GM21737 (cell line): Measurements from ENCODE around the gene SDK1.
"Not testable (repeated sequence)": the region's sequence is repeated elsewhere in the genome, so short reads cannot be mapped to it uniquely, and the experiment has no call there.

ENCODE experiments used
- ATAC-seq: cut with Tn5 transposase; IDR thresholded peaks from one replicate; pipeline ENCODE4 v1.9.1; 2021; ENCODE audit warnings: mild to moderate bottlenecking, moderate library complexity; ENCODE audit not compliant: unreplicated experiment

Gene SDK1

DNA sequence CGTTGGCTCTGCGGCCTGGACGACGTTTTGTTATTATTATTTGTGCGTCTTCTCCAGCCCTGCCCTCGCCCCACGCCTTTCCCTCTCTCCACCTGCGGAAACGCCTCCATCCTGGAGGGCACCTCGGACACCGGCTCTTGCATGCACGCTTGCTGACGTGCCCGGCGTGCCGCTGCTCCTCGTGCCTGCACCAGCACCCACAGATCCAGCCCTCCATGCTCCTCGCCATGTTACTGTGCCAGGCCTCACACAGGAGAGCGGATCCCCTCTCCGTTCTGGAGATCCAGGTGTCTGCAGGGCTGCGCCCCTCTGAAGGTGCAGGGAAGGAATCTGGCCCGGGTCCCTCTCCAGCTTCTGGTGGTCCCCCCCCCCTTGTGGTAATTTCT is 1007.1 kb downstream of the SDK1 start:
- no peak for ATAC-seq

DNA sequence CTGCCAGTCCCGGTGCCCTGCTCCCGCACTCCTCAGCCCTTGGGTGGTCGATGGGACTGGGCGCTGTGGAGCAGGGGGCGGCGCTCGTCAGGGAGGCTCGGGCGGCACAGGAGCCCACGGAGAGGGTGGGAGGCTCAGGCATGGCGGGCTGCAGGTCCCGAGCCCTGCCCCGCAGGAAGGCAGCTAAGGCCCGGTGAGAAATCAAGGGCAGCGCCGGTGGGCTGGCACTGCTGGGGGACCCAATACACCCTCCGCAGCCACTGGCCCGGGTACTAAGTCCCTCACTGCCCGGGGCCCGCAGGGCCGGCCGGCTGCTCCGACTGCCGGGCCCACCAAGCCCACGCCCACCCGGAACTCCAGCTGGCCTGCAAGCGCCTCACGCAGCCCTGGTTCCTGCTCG is 1012.9 kb downstream of the SDK1 start:
- ATAC-seq = not testable (repeated sequence)

DNA sequence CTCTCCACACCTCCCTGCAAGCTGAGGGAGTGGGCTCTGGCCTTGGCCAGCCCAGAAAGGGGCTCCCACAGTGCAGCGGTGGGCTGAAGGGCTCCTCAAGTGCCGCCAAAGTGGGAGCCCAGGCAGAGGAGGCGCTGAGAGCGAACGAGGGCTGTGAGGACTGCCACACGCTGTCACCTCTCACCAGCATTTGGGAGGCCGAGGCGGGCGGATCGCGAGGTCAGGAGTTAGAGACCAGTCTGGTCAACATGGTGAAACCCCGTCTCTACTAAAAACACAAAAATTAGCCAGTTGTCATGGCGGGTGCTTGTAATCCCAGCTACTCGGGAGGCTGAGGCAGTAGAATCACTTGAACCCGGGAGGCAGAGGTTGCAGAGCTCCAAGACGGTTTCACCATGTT is 1013.3 kb downstream of the SDK1 start:
- not testable (repeated sequence) for ATAC-seq
